Hematopoietic multipotent progenitor cell treated with erythropoietin and hydrocortisone succinate and interleukin-3 and kit ligand, for 8 days (in vitro differentiated cells): ENCODE data around the gene TNRC6C.
"Not testable (repeated sequence)": the region's sequence is repeated elsewhere in the genome, so short reads cannot be mapped to it uniquely, and the experiment has no call there.

Experiments used
- DNase-seq: peaks from one replicate; pipeline ENCODE4 v3.0.0-alpha.2; 2015

Gene TNRC6C

DNA sequence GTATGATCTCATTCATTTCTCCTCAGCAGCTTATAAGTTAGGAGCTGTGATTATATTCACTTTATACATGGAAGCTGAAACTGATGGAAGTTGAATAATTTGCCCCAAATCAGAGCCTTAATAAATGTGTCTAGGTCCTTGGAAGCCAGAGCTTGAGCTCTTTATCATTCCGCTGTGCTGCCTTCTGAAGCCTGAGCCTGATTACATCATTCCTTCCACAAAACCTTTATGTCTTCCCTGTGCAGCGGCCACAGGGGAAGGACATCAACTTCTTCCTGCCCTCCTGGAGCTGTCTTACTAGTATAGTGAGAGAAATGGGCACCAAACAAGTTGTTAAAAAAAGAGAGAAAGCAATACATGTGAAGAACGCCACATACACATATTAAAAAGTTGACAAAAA is 6.8 kb downstream of the TNRC6C start:
- no peak for DNase-seq

DNA sequence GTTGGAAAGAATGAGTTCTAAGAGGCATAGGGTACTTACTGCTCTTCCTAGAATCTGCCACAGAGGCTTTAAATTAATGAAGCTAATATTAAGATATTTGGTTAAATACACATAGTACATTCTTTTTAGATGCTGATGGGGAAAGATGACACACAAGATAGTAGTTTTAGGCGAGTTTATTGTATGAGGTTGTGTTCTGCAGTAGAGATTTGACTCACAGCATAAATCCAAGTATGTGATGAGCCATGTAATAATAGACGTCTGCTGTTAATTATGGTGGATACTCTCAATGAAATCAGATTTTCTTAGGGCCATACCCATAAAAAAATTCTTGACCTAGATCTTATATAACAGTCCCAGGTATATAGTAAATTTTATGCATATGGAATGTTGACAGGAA is 8.0 kb downstream of the TNRC6C start:
- DNase-seq, result no peak

DNA sequence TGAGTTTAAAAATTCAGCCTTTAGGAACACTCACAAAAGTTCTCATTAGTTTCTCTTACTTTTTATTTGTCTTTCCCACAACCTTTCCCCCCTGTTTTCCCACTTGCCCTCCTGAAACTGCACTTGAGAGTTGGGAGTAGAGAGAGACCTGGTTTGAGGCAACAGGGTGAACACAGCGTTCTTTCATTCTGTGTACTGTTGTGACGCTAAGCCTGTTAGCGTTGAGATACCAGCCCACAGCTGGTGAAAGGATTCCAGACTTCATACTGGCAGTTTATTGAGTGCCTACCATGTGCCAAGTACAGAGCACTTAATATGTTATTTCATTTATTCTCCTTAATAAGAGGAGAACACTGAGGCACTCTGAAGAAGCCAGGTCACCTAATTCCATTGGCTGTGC is 10.3 kb downstream of the TNRC6C start:
- DNase-seq, result no peak

DNA sequence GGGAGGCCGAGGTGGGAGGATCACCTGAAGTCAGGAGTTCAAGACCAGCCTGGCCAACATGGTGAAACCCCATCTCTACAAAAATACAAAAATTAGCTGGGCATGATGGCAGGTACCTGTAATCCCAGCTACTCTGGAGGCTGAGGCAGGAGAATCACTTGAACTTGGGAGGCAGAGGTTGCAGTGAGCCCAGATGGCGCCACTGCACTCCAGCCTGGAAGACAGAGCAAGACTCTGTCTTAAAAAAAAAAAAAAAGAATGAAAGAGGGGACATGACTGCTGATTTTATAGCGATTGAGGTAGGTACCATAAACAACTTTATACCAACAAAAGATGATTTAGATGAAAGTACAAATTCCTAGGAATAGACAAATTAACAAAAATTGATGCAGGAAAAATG is 13.8 kb downstream of the TNRC6C start:
- DNase-seq, result not testable (repeated sequence)

DNA sequence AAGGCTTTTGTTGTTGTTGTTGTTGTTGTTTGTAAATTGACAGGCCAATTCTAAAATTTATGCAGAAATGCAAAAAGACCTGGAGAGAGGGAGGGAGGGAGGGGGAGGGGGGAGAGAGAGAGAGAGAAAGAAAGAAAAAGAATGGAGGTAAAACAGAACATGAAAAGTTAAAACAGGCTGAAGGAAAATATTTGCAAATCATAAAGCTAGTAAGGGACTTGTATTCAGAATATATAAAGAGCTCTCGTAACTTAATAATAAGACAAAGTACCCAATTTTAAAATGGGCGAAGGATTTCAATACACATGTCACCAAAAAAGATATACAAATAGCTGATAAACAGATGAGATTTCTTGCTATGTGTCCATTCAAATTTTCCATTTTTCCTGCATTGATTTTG is 15.4 kb downstream of the TNRC6C start:
- DNase-seq, result no peak

DNA sequence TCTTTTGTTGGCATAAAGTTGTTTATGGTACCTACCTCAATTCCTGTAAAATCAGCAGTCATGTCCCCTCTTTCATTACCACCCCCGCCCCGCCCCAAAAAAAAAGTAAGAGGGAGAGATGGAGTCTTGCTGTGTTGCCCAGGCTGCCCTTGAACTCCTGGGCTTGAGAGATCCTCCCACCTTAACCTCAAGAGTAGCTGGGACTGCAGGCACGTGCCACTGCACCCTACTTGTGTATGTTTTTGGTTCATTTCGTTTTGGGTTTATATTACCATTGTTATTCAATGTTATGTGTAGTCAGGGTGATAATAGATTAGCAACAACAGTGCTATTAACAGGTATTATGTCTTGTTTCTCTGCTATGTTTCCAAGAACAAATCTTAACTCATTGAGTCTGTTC is 15.9 kb downstream of the TNRC6C start:
- no peak for DNase-seq

DNA sequence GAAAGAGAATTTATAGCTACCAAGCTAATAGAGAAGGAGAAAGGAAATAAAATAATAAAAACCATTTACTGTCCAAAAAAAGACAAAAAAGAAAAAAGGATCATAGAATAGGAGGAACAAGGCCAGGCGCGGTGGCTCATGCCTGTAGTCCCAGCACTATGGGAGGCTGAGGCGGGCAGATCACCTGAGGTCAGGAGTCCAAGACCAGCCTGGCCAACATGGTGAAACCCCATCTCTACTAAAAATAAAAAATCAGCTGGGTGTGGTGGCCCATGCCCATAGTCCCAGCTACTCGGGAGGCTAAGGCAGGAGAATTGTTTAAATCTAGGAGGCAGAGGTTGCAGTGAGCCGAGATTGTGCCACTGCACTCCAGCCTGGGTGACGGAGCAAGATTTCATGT is 23.9 kb downstream of the TNRC6C start:
- DNase-seq, result not testable (repeated sequence)

DNA sequence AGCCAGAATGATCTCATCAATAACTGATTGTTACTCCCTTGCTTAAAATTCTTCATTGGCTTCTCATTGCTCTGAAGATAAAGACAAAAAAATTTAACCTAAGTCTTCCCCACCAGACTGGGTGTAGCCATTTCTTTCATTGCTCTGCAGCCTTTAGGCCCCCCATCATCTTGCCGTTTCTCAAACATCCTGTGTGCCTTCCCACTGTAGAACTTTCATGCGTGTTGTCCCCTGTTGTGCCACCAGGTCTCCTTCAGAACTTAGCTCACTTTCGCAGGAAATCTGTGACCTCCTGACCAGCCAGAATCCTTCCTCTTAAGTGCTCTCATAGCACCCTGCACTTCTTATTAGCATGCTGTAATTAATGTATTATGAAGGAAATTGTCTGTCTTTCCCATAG is 31.8 kb downstream of the TNRC6C start:
- no peak for DNase-seq

DNA sequence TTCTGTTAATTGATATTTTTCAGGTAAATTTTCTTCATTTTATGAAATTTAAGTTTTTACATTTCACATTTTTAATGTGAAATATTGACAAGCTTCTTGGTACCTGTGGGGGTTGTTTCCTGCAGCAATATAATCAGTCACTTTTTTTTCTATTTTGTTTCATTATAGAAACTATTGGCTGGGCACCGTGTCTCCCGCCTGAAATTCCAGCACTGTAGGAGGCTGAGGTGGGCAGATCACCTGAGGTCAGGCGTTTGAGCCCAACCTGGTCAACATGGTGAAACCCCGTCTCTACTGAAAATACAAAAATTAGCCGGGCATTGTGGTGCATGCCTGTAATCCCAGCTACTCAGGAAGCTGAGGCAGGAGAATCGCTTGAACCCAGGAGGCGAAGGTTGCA is 35.2 kb downstream of the TNRC6C start:
- not testable (repeated sequence) for DNase-seq

DNA sequence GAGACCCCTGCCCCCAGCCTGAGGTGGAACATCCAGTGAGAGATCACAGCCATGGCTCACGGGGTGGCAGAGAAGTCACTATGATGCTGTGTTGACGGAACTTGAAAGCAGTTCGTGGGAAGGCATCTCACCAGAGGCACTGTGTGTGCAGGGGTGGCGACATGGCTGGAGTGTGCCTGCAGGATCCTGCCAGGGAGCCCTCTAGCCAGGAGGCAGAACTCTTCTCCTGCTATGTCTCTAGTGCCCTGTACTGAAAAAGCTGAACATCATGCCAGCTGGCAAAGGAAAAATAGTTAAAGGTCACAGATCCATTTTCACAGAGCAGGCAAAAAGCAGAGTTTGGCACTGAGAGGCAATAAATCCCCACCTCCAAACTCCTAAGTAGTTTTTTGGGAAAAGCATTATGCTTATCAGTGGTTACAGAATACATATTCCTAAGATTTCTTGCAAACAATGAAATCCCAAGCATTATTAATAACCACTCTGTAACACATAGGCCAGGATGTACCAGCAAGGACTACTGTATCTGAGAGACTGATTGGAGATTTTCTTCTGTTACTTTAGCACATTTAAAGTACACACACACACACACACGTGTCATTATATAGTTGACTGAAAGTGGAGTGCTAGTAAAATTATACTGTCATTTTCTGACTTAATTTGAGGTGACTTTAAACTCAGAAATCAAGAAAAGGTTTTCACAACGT is 36.8 kb downstream of the TNRC6C start:
- no peak for DNase-seq

DNA sequence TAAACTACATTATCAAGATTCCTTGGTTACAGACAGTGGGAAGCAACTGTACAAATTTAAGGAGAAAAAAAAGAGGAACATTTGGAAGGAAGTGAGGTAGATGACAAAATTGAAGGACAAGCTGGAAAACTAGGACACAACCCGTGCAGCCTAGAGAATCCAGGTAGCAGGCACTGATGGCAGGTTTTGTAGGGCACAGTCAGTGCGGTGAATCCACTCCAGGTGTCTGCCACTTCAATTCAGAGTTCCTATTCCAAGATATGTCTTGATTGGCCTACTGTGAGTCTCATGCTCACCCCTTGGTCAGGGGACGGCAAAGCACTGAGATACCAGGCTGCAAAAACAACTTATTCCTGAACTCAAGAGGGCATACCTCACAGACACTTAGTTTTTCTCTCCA is 37.8 kb downstream of the TNRC6C start:
- DNase-seq, result no peak

DNA sequence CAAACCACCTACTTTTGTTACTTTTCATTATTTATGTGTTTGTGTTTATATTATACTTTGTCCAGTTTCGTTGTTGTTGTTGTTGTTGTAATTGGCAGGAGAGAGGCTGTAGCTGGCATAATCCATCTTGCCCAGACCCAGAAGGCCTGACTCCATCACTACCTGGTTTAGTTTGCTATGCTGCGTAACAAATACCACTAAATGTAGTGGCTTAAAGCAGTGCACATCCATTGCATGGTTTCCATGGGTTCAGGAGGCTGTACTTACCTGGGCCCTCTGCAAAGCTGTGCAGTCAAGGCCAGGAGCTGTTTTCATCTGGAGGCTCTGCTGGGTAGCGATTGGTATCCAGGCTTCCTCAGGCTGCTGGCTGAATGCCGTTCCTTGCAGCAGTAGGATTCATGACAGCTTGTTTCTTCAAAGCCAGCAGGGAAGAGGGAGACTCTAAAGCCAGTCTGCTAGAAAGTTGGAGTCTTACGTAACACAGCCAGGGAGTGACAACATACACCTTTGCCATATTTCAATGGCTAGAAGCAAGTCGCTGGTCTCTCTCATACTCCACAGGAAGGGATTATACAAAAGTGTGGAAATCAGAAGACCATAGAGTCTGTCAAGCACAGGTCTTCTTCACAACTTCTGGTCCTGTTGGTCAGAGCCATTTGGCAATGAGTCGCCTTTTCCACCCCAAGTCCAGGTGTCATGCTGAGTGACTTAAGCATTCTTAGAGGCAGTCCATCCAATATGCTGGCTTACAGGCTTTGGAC is 41.1 kb downstream of the TNRC6C start:
- DNase-seq, result no peak

DNA sequence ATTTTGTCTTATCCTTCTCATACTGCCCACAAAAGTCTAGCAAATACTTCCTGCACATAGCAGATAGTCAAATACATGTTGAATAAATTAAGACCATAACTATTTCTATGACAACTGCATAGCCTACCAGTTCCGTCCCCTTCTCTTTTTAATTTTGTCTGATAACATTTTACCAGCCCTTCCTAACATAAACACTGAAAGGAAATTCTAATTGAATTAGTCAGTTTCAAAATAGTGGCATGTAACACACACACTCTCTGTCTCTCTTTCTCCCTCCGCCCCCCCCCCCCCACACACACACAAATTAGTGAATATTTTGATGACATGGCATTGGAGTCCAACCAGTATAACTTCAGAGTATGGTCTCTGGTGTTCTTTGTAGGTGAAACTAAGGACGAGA is 41.8 kb downstream of the TNRC6C start:
- DNase-seq, result no peak

DNA sequence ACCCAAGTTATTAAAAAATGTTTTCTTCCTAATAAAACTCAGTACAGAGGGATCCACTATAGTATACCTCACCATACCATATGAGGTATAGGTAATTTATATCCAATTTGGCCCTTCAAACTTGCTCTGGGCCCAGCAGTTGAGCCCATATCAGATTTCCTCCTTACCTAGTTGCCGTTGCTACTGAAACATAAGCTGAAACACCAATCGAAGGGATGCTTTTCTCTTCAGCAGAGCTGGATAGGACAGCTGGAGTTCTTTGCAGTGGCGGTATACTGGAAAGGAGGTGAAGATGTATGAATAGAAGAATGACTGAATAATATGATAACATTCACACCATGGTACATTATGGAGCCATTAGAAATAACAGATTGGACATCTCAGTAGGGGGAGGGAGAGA is 42.7 kb downstream of the TNRC6C start:
- no peak for DNase-seq

DNA sequence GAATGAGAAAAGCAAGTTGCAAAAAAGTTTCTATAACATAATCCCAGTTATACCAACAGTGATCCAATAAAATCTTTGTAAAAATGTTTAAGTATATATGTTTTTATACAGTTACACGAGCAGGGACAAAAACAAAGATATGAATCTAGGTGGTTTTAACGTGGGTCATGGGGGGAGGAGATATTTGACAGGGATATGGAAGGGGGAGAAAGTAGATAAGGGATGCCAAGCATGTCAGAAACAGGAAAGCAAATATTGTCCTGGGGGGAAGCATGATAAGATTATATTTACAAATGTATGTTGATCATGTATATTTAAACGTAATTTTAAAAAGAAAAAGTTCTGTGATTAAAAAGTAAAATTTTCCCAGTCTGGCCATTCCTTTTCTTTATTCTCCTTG is 43.1 kb downstream of the TNRC6C start:
- DNase-seq, result no peak

DNA sequence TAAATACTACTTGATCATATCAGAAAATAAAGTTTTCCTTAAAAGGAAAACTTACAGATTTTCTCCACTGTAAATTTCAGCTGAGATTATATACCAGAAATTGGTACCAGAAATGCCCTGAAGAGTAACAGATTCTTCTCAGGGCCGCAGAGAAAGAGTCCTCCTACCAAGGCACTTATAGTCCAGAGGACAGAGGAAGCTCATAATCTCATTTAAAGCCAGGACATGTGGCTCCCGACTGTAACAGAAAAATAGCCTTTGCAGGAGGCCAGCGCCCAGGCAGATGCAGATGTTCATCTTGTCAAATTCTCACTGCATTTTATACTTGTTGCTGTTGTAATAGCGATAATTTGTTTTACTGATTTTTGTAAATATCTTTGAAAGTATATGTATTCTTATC is 43.7 kb downstream of the TNRC6C start:
- DNase-seq, result no peak

DNA sequence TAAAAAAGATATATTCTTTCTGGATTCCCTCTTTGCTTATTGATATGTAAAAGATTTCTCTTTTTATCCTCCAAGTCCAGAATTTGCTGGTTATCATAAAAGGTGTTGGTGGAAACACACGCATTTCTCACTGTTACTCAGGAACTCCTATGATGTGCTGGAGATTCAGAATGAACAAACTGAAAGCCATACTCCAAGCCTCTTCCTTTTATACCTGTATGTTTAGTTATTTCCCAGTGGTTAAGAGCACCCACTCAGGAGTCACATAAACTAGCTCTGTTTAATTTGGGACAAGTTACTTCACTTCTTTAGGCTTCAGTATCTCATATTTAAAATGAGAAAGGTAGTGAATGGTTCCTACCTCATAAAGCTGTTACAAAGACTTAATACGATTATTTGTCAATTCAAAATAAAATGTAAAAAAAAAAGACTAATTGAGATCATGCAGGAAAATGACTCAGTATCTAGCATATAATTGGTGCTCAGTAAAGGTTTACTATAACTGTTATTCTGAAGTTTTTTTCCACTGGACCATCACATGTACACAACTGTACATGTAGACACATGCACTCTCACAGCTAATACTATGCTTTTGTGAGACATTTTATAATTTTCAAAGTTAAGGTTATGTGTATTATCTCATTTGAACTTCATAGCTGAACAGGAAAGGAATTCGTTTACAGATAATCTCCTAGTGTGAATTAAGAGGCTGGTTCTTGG is 47.1 kb downstream of the TNRC6C start:
- DNase-seq, result no peak

DNA sequence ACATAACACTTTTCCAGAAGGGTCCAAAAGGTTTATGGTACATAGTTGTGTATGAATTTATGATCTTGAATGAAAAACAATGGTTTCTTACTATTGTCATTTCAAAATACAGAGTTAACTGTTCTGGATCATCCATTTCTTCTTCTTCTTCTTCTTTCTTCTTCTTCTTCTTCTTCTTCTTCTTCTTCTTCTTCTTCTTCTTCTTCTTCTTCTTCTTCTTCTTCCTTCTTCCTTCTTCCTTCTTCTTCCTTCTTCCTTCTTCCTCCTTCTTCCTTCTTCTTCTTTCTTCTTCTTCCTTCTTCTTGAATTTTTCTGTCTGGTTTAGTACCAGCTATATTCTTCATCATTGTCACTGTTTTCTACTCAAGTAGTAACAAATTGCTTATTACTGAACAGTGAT is 47.8 kb downstream of the TNRC6C start:
- no peak for DNase-seq

DNA sequence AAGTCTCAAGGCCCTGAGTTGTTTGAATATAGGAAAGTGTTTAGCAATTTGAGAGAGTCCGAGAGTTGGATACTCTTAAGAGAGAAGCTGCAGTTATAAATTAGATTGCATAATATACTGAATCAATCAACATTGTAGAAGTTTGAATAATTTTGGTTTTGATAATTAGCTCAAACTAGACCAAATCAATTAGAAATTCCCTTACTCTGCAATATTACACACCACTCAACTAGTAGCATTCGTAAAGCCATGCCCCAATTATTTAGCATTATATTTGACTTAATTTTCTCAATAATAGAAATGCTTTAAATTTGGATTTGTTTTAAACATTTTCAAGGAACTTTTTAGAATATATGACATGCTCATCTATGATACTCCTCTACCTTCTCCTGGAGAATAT is 49.1 kb downstream of the TNRC6C start:
- no peak for DNase-seq

DNA sequence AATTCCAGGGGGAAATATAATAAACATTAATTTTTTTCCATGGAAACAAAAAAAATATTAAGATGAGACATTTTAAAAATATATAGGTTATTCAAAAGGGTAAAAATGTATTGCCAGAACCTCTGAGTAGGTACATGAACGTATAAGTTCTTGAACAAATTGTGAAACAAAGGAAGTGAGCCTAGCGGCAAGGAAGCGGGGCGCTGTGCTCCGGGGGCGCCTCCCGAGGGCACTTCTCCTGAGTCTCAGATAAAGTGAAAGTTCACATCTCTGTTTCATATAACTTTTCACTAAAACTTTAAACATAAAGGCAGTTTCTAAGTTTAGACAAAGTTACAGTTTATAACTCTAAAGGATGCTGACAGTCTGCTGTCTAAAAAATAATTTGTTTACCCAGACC is 52.3 kb downstream of the TNRC6C start:
- DNase-seq, result no peak

DNA sequence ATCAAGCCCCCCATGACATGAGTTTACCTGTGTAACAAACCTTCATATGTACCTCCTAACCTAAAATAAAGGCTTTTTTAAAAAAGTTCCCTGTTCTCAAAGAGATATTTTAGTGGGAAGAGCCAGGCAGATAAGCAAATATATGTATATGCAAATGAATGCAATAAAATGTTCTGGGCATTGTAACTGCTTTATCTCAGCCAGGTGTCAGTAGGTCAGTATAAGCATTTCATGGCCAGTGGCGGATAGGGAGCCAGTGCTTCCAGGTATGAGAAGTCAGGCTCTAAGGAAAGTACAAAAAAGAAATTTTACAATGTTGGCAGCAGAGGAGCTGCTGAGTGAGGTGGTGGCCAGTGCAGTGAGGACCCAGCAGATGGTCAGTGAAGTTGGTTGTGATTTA is 53.9 kb downstream of the TNRC6C start:
- DNase-seq, result no peak

DNA sequence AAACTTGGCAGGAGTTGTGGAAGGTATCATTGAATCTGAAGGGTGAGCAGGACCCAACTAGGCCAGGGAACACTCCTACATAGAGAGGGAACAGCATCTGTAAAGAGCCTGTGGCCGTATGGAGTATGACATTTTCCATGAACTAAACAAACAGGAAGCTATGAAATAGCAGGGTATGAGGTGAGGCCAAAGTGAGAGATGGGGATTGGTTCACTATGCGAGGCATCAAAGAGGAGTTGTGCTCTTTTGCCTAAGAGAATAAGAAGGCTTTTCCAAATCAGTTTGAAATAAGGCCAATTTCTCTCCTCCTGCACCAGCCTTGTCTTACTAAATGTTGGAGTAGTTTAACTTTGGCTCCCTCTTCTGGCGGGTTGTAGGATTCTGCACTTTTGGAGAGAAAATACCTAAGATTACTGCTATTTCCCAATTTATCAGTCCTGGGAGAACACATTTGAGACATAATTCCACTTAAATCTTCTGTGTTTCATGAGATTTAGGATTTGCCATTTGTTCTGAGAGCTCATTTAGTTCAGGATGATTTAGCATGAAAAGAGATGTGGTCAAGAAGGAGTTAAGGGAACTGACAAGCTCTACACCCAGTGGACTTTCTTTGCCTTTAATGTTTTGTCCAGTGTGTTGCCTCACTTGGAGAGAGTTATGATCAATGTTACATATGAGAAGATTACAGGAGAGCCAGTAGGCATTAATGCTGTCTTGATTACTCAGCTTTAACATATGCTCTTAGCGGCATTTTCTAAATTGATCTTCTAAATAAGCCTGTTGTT is 55.4 kb downstream of the TNRC6C start:
- DNase-seq, result peak; percentile 85

DNA sequence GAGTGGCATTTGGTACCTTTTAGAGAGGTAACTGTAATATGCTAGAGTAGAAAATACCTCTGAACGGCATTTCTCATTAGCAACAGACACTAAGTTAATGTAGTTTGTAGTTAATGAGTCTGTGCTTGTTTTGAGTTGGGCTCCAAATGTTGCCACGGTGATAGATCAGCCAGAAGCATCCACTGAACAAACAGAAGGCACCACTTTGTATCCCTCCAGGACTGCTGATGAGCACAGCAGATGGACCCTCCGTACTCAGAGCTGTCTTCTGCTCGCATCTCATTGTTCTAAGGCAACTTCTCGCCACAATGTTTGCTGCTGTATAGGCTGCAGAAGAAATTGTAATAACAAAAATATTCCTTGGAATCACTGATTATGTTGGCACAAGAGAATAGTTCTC is 56.1 kb downstream of the TNRC6C start:
- DNase-seq, result no peak
